Tibial artery (tissue), 4 donors: ENCODE data around the gene PDE2A.
A peak's percentile ranks its signal among the peaks of the same experiment; 100 is the strongest.

Experiments
- DNase-seq, 2 donors: peaks; one replicate each; pipeline ENCODE4 v3.0.0-alpha.2; 2019
- H3K27ac ChIP-seq, 2 donors: fragments of 200-600 bp; sonication (generic) in 1 of 2; 1 replicate in 1 of 2; 2 replicates in 1 of 2; pipeline ENCODE4 v1.5.1; 2018 to 2019; ENCODE audit warnings: mild to moderate bottlenecking in 1 of 2
- H3K27me3 ChIP-seq, 2 donors: fragments of 200-600 bp; sonication (generic) in 1 of 2; one replicate each; pipeline versions ENCODE4 v1.5.1 to v1.6.0; 2016 to 2019
- H3K36me3 ChIP-seq, 3 donors: fragments of 200-600 bp; sonication (generic) in 2 of 3; one replicate each; pipeline ENCODE4 v1.5.1; 2016 to 2019; ENCODE audit warnings: mild to moderate bottlenecking in 2 of 3
- H3K4me1 ChIP-seq, 4 donors: fragments of 200-600 bp; sonication (generic) in 2 of 4; 1 replicate in 3 of 4; 2 replicates in 1 of 4; pipeline ENCODE4 v1.5.1; 2016 to 2019
- H3K4me3 ChIP-seq, 2 donors: fragments of 200-600 bp; sonication (generic) in 1 of 2; 1 replicate in 1 of 2; 2 replicates in 1 of 2; pipeline ENCODE4 v1.5.1; 2018 to 2019; ENCODE audit warnings: mild to moderate bottlenecking in 2 of 2
- H3K9me3 ChIP-seq, 3 donors: fragments of 200-600 bp; sonication (generic) in 1 of 3; one replicate each; pipeline ENCODE4 v1.5.1; 2016 to 2019
- intact Hi-C: fragments of 100-400 bp; cut with DNase I; formaldehyde crosslinking; loops from one replicate; pipeline ENCODE4 v1.15.0; 2023; ENCODE audit warnings: low total_unique reads
- TF ChIP-seq, protein P1 (sequence below), 2 experiments: fragments of 200-600 bp in 1 of 2; fragments of 450-650 bp in 1 of 2; IDR thresholded peaks; one replicate each; pipeline ENCODE4 v1.5.1; 2017 to 2019; ENCODE audit warnings: antibody characterized with exemption in 2 of 2, mild to moderate bottlenecking in 1 of 2, moderate library complexity in 1 of 2

PDE2A gene

DNA sequence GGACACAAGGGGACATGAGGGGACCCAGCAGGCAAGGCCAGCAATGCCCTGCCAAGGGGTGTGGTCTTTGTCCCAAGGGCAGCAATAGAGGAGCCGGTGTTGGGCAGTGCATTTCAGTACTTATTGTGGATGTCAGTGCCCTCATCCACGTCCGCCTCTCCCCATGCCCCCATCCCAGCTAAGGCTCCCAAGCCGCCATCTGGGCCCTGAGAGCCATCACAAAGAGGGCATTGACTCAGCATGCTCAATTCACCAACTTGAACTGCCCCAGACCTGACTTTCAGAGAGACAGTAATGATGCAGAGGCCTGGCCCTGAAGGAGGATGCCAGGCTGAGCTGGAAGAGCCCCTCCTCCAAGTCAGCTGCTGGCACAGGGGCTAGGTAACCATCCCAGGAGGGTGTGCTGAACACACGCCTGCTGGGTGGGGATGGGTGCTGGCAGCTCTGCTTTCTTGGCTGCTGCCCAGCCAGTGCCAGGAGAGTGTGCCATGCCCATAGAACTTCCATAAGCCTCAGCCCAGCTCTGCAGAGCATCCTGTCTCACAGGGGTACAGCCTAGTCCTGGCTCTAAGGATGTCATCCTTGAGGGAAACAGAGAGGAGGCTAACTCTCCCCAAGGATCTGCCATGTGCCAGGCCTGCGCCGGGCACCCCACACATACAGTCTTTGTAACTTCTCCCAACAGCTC, 46.5 kb downstream of the PDE2A start:
- no peaks in the 10 kb centered on the region for H3K36me3 ChIP-seq
- H3K27ac ChIP-seq: peak overlapping the region; percentile 68 to 69
- H3K27me3 ChIP-seq: no peaks in the 10 kb centered on the region
- DNase-seq: no peak
- H3K9me3 ChIP-seq: no peaks in the 10 kb centered on the region
- H3K4me1 ChIP-seq: peaks cover 0 to 78% (median 59%) of the 10 kb centered on the region in 4 donors
- no peak overlapping the region for H3K4me3 ChIP-seq
- intact Hi-C loops: no loop called here
- TF ChIP-seq, protein P1, sequence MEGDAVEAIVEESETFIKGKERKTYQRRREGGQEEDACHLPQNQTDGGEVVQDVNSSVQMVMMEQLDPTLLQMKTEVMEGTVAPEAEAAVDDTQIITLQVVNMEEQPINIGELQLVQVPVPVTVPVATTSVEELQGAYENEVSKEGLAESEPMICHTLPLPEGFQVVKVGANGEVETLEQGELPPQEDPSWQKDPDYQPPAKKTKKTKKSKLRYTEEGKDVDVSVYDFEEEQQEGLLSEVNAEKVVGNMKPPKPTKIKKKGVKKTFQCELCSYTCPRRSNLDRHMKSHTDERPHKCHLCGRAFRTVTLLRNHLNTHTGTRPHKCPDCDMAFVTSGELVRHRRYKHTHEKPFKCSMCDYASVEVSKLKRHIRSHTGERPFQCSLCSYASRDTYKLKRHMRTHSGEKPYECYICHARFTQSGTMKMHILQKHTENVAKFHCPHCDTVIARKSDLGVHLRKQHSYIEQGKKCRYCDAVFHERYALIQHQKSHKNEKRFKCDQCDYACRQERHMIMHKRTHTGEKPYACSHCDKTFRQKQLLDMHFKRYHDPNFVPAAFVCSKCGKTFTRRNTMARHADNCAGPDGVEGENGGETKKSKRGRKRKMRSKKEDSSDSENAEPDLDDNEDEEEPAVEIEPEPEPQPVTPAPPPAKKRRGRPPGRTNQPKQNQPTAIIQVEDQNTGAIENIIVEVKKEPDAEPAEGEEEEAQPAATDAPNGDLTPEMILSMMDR (IDR thresholded peaks at IDR 0.05): no peak

GRCh38 chr11:72626414-72626936, 47.7 kb downstream of the PDE2A start:
- Histone ChIP-seq H3K27ac (peak overlapping the region; percentile 68 to 69), H3K27me3 (no peaks in the 10 kb centered on the region), H3K36me3 (no peaks in the 10 kb centered on the region), H3K4me1 (peaks cover 0 to 65% (median 47%) of the 10 kb centered on the region in 4 donors), H3K4me3 (no peak overlapping the region), H3K9me3 (no peaks in the 10 kb centered on the region)
- TF ChIP-seq, protein P1 (IDR thresholded peaks at IDR 0.05): no peak
- intact Hi-C loops: no loop called here
- DNase-seq: no peak

- DNase-seq: peak; percentile 63 to 81
- intact Hi-C loops: no loop called here
- TF ChIP-seq, protein P1 (IDR thresholded peaks at IDR 0.05): no peak
These were observed 48.4 kb downstream of the PDE2A start for GRCh38 chr11:72625691-72626413.

DNA sequence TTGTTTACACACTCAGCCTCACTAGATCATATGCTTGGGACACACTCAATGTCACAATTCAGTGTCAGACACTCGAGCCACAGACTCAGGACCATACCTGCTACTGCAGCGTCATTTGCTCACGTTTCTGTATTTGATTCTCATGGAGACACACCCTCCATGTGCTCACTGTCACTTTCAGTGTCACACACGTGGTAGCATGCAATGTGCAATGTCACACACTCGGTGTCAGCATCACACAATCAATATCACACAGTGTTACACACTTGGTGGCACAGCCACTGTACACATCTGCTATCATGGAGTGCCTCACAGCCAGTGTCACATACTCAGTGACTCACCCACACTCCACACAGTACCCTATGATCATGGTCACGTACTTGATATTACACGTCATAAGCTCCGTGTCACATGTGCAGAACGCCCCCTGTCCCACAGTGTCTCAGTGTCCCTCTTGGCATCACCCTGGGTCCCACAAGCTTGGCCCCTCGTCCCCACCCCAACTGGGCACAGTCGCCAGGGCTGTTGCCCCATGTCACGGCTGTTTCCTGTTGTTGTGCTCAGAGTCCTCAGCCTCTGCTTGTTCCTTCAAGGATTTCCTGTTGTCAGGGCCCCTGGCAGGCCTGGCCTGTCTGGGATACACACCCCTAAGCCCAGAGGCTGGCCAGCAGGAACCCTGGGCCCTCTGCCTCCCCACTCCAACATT, 49.6 kb downstream of the PDE2A start:
- peaks cover 0 to 47% (median 31%) of the 10 kb centered on the region in 4 donors for H3K4me1 ChIP-seq
- peak overlapping the region; percentile 68 to 69 for H3K27ac ChIP-seq
- H3K27me3 ChIP-seq: no peaks in the 10 kb centered on the region
- H3K36me3 ChIP-seq: no peaks in the 10 kb centered on the region
- TF ChIP-seq, protein P1 (IDR thresholded peaks at IDR 0.05): no peak
- intact Hi-C loops: no loop called here
- H3K4me3 ChIP-seq: no peak overlapping the region
- no peaks in the 10 kb centered on the region for H3K9me3 ChIP-seq
- DNase-seq: peak; percentile 80 to 88

More at GRCh38 chr11:72625691-72626413, 48.4 kb downstream of the PDE2A start:
- Histone ChIP-seq H3K4me1 (peaks cover 0 to 59% (median 42%) of the 10 kb centered on the region in 4 donors), H3K27ac (peak overlapping the region; percentile 68 to 69), H3K36me3 (no peaks in the 10 kb centered on the region), H3K4me3 (no peak overlapping the region), H3K9me3 (no peaks in the 10 kb centered on the region), H3K27me3 (no peaks in the 10 kb centered on the region)

- Histone ChIP-seq H3K4me1 (peaks cover 0 to 33% (median 25%) of the 10 kb centered on the region in 4 donors), H3K4me3 (no peak overlapping the region), H3K36me3 (no peaks in the 10 kb centered on the region), H3K27ac (no peak overlapping the region), H3K9me3 (no peaks in the 10 kb centered on the region), H3K27me3 (peaks cover 0 to 2% of the 10 kb centered on the region in 2 donors)
- intact Hi-C loops: no loop called here
- DNase-seq: no peak
- TF ChIP-seq, protein P1 (IDR thresholded peaks at IDR 0.05): no peak
These were observed 51.2 kb downstream of the PDE2A start for GRCh38 chr11:72623052-72623451.
